HG02970 (cell line): Measurements from ENCODE around the gene SMAD9.

ENCODE experiments used
- ATAC-seq: cut with Tn5 transposase; IDR thresholded peaks from one replicate; pipeline ENCODE4 v1.9.1; 2021; ENCODE audit warnings: mild to moderate bottlenecking, moderate library complexity, moderate number of reproducible peaks; ENCODE audit not compliant: unreplicated experiment, low FRiP score

SMAD9 gene

DNA sequence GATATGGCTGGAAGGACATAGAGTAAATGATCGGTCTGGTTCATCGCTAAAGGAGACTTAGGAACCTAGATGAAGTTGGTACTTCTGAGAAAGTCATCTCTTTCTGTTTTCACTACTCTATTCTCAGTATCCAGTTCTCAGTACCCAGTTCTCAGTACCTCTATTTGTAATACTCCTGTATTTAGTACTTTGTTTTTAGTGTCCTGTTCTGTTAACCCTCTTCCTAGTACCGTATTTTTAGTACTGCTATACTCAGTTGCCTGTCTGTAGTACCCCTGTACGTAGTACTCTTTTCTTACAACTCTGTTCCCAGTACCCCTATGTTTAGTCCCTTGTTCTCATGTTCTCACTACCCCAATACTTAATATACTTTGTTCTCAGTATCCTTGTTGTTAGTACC, 99.8 kb downstream of the SMAD9 start:
- ATAC-seq = no peak

DNA sequence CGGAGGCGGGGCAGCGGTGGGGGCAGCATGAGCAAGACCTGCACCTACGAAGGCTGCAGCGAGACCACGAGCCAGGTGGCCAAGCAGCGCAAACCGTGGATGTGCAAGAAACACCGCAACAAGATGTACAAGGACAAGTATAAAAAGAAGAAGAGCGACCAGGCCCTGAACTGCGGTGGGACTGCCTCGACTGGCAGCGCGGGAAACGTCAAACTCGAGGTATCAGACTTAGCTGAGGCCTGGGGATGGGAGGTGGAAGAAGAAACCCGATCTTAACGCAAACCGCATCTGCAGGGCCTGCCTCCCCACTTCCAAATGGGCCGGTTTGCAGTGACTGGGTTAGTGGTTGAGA, 100.3 kb downstream of the SMAD9 start:
- ATAC-seq = peak; percentile 3

DNA sequence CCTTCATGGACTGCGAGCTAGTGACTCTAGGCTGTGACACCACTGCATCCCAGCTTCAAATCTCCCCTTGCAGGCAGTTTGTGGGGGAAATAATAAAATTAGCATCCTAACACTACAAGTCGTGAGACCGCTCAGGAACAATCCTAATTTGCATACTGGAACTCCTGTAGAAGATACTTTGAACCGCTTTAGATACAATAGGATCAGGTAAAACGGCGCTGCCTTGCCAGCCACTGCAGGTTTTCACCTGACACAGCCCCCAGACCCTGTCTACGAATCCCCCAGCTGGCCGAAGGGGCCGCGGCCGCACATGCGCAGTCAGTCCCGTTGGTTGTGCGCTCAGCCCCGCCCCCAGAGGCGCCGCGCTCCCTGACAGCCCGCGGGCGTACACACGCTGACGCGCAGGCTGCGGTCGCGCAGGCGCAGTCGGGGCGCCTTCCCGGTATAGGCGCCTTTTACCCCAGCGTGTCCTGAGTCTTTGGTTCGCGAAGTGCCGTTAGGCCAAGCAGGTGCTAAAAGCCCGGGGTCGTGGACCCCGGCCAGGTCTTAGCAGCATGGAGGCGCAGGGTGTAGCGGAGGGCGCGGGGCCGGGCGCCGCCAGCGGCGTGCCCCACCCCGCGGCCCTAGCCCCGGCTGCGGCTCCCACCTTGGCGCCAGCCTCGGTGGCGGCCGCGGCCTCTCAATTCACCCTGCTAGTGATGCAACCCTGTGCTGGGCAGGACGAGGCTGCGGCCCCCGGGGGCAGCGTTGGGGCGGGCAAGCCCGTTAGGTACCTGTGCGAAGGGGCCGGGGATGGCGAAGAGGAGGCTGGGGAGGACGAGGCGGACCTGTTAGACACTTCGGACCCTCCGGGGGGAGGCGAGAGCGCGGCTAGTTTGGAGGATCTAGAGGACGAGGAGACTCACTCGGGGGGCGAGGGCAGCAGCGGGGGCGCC, 101.0 kb downstream of the SMAD9 start, which contains the start of gene RFXAP:
RFXAP (plus strand) TSS at position 419 of the 935 bp plus-strand sequence; CDS start at position 555, 136 bp downstream.
- peak; percentile 93 for ATAC-seq

DNA sequence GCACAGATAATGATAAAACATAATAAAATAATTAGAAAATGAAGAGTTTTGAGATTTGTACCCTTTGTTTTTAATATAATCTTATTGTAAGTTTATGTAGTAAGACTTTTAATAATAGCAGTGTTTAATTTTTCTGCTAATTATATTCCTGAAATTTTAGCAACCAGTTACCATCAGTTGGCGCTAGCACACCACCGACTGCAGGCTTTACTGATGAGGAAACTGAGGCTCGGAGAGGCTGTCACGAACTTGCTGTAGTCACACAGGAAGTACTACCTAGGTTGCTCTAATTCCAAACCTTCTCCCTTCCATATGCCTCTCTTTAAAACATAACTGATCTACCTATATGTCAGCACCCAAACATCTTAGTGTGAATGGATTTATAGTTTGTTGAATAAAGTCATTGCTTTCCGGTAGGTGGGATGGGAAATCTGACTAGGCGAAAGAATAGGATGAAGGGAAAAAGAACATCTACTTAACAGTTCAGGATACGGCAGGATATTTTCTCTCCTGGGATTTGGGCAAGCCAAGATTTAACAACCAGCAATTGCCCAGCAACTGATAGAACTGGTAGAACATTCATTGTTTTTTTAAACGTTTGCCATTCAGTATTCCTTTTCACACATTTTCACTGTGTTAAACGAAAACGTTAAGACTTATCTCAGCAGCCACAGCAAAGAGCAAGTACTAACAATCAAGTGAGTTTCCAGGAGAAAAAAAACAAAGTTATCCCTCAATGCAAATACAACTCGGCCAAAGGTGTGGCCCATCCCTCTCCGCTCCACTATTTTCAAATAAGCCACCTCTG, 101.8 kb downstream of the SMAD9 start:
- ATAC-seq = peak; percentile 0

DNA sequence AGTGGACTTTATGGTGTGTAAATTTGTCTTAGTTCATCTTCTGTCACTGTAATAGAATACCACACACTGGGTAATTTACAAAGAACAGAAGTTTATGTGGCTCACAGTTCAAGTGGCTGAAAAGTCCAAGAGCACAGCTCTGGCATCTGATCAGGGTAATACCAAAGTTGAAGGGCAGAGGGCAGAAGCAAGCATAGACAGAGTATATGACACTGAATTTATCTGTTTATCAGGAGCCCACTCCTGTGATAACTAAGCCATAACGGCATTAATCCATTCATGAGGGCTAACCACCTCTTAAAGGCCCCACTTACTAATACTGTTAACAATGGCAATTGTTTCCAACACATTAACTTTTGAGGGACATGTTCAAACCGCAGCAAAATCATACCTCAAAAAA, 105.0 kb downstream of the SMAD9 start:
- no peak for ATAC-seq

DNA sequence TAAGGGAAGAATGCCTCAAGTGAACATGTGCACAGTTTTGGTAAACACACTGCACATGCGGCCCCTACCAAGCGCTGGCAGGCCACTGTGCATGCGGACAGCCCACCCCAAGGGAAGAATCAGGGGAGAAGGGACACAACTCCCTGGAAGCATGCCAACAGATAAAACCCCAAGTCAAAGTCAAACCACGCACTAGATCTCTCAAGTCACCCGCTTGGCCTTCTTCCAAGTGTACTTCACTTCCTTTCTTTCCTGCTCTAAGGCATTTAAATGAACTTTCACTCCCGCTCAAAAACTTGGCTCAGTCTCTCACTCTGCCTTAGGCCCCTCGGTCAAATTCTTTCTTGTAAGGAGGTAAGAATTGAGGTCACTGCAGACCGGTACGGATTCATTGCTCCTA, 105.6 kb downstream of the SMAD9 start:
- ATAC-seq = no peak

DNA sequence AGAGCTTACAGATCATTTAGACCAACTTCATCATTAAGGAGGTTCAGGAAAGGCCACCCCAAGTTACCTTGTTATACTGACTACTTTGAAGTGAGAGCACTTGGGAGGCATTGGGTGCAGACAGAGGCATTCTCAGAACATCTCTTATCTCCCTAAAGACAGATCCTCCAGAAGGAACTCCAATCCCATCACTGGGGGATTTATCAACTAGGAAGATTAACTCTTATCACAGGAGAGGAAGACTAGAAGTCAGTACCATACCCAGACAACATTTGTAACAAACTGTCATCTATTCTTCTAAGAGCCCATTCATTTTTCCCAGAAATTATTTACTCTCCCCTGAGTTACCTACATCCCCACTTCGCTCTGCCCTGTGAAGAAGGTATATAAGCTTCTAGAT, 106.8 kb downstream of the SMAD9 start:
- ATAC-seq = no peak

DNA sequence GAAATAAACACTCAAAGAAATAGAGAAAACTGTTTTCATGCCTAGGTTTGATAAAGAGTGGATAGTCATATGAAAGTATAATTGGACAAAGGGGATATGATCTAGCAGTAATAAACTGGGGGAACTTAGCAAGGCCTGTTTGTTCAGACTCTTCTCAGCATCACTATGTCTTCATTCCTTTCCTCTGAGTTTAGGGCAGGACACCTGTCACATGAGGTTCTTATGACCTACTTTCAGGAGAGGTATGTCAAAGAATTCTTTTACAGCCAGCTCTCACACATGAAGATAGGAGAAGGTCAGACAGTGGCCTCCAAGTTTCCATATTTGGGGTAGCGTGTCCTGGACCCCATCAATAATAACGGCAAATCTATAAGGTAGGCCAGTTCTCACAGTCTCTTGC, 112.4 kb downstream of the SMAD9 start:
- ATAC-seq = no peak

DNA sequence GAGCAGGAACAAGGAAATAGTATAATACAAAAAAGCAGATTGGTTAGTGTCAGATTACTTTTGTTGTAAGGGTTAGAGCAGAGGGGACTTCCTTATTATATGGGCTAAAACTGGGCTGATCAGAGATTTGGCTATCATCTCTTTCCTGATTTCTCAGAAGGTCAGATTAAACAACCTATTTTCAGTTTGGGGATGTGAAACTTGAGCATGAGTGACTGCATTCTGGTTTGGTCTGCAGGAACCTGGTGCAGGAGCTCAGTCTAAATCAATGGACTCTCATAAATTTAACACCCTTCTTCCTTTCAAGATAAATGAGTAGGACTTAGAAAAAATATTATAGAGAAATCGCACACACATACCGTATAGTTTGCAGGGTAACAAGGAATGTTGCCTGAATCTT, 113.9 kb downstream of the SMAD9 start:
- ATAC-seq = no peak

DNA sequence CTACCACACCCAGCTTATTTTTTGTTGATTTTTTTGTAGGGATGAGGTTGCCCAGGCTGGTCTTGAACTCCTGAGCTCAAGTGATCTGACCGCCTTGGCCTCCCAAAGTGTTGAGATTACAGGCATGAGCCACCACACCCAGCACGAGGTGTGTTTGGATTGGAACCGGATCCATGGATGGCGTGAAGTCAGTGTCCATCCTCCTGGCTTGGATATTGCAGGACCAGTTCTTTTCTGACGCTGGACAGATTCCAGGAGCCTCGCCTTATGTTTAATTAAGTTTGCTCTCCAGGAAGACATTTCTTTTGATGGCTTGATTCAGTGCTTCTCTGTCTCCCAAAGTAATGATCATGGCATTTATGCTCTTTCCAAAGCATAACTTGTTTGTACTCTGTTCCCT, 115.5 kb downstream of the SMAD9 start:
- no peak for ATAC-seq

DNA sequence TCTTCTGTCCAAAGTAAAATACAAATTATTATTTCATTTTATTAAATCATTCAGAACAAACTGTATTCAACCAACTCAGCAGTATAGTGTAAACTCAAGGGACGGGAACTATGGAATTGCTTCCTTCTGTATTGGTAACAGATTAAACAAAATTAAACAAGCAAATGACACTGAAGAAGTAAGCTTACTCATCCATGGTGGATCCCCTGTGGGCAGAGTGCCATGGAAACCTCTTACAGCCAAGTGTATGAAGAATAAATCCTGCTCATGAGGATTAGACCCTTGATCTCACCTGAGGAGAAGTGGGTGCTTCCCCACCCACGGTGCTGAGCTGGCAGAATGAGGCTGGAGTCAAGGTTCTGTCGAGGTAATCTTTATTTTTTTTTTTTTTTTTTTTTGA, 119.0 kb downstream of the SMAD9 start:
- no peak for ATAC-seq

DNA sequence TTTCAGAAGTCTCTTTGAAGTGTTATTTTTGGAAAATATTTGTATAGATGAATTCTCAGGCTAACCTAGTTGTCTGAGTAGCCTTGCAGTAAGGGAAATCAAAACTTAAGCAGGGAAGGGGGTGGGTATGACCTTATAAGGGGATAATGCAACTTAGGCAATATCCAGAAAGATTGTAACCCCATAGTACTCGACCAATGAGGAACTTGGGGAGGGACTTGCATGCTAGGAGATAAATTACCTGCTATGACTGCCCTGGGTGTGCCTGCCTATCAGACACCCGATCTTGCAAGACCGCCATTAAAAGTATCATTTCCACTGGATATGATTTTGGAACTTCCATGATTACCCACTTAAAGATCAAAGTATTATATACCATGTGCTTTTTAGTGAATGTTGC, 124.0 kb downstream of the SMAD9 start:
- ATAC-seq = no peak

DNA sequence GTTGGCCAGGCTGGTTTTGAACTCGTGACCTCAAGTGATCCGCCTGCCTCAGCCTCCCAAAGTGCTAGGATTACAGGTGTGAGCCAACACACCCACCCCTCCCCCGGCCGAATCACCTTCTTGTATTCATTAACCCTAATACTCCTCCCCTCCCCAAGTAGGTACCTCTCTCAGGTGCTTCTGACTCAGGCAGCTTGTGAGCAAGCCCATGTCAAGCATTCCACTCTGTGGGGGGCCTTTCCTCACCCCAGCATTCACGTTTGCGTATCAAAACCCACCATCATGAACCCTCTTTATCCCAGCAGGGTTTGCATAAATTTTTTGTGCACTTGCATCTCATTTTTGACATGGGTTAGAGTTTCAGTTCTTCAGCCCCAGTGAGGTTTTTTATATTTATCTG, 124.6 kb downstream of the SMAD9 start:
- no peak for ATAC-seq
